MM.1S (cell line): ENCODE data around the gene CAST.

Experiments
- DNase-seq: peaks from one replicate; pipeline ENCODE4 v3.0.0-alpha.2; 2015
- H2AFZ ChIP-seq: fragments of 300-600 bp; sonication (generic); 2 replicates; pipeline ENCODE4 v1.6.0; 2016; ENCODE audit warnings: antibody characterized with exemption, low read length
- H3F3A ChIP-seq: fragments of 300-600 bp; sonication (generic); 2 replicates; pipeline ENCODE4 v1.6.1; 2016; ENCODE audit warnings: mild to moderate bottlenecking, antibody characterized with exemption, low read length, moderate library complexity, mixed read lengths; ENCODE audit not compliant: insufficient read depth
- H3K27ac ChIP-seq: fragments of 300-600 bp; sonication (generic); 2 replicates; pipeline ENCODE4 v1.5.1; 2016; ENCODE audit warnings: mild to moderate bottlenecking, low read length
- H3K27me3 ChIP-seq: fragments of 300-600 bp; sonication (generic); replicated peaks from 2 replicates; pipeline ENCODE4 v1.6.0; 2016; ENCODE audit warnings: low read length; ENCODE audit not compliant: insufficient read depth
- H3K36me3 ChIP-seq: fragments of 300-600 bp; sonication (generic); replicated peaks from 2 replicates; pipeline ENCODE4 v1.6.1; 2016; ENCODE audit warnings: mild to moderate bottlenecking, low read length, mixed read lengths; ENCODE audit not compliant: insufficient read depth
- H3K4me1 ChIP-seq: fragments of 300-600 bp; sonication (generic); 2 replicates; pipeline ENCODE4 v1.6.1; 2016; ENCODE audit warnings: low read length, mixed read lengths
- H3K4me2 ChIP-seq: fragments of 300-600 bp; sonication (generic); 2 replicates; pipeline ENCODE4 v1.6.0; 2016; ENCODE audit warnings: low read depth, low read length
- H3K4me3 ChIP-seq: fragments of 300-600 bp; sonication (generic); 2 replicates; pipeline ENCODE4 v1.5.1; 2016; ENCODE audit warnings: low read length, mixed read lengths
- H3K79me2 ChIP-seq: fragments of 300-600 bp; sonication (generic); 2 replicates; pipeline ENCODE4 v1.6.1; 2016; ENCODE audit warnings: mixed run types, low read length, mixed read lengths
- H3K9ac ChIP-seq: fragments of 300-600 bp; sonication (generic); 2 replicates; pipeline ENCODE4 v1.6.1; 2016; ENCODE audit warnings: low read length, mixed read lengths
- H3K9me2 ChIP-seq: fragments of 300-600 bp; sonication (generic); replicated peaks from 2 replicates; pipeline ENCODE4 v1.6.1; 2016; ENCODE audit warnings: mild to moderate bottlenecking, low read length, mixed read lengths; ENCODE audit not compliant: insufficient read depth
- H3K9me3 ChIP-seq: fragments of 300-600 bp; sonication (generic); replicated peaks from 2 replicates; pipeline ENCODE4 v1.6.1; 2016; ENCODE audit warnings: mild to moderate bottlenecking, low read length, mixed read lengths; ENCODE audit not compliant: insufficient read depth
- H4K20me1 ChIP-seq: fragments of 300-600 bp; sonication (generic); 2 replicates; pipeline ENCODE4 v1.6.1; 2016; ENCODE audit warnings: mild to moderate bottlenecking, low read length, moderate library complexity, mixed read lengths; ENCODE audit not compliant: insufficient read depth
- EZH2 ChIP-seq: fragments of 300-600 bp; sonication (generic); optimal IDR thresholded peaks from 2 replicates; pipeline ENCODE3; 2017; ENCODE audit warnings: low read depth, mild to moderate bottlenecking, antibody characterized with exemption, low read length, mixed read lengths
- EZH2phosphoT487 ChIP-seq: fragments of 300-600 bp; sonication (generic); IDR thresholded peaks from 2 replicates; pipeline ENCODE4 v1.6.1; 2018; ENCODE audit warnings: antibody characterized with exemption, low read length
- TF ChIP-seq, protein P1 (sequence below): fragments of 300-600 bp; sonication (generic); IDR thresholded peaks from 2 replicates; pipeline ENCODE4 v1.5.1; 2016; ENCODE audit warnings: antibody characterized with exemption, low read length, mixed read lengths

Gene CAST

GRCh38 chr5:96730586-96730985, 68.4 kb downstream of the CAST start:
- no peak for TF ChIP-seq EZH2phosphoT487
- TF ChIP-seq, protein P1, sequence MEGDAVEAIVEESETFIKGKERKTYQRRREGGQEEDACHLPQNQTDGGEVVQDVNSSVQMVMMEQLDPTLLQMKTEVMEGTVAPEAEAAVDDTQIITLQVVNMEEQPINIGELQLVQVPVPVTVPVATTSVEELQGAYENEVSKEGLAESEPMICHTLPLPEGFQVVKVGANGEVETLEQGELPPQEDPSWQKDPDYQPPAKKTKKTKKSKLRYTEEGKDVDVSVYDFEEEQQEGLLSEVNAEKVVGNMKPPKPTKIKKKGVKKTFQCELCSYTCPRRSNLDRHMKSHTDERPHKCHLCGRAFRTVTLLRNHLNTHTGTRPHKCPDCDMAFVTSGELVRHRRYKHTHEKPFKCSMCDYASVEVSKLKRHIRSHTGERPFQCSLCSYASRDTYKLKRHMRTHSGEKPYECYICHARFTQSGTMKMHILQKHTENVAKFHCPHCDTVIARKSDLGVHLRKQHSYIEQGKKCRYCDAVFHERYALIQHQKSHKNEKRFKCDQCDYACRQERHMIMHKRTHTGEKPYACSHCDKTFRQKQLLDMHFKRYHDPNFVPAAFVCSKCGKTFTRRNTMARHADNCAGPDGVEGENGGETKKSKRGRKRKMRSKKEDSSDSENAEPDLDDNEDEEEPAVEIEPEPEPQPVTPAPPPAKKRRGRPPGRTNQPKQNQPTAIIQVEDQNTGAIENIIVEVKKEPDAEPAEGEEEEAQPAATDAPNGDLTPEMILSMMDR: no peak
- no peak for TF ChIP-seq EZH2
- Histone ChIP-seq H3K27ac (no peak overlapping the region), H3K4me2 (no peak overlapping the region), H3K4me3 (no peak overlapping the region), H2AFZ (no peak overlapping the region), H3K27me3 (no peaks in the 10 kb centered on the region), H3K36me3 (no peaks in the 10 kb centered on the region), H3K79me2 (no peaks in the 10 kb centered on the region), H3K4me1 (no peaks in the 10 kb centered on the region), H4K20me1 (no peaks in the 10 kb centered on the region), H3F3A (no peaks in the 10 kb centered on the region), H3K9me3 (no peaks in the 10 kb centered on the region), H3K9ac (no peak overlapping the region), H3K9me2 (no peaks in the 10 kb centered on the region)
- DNase-seq: no peak

GRCh38 chr5:96733771-96734500, 71.8 kb downstream of the CAST start:
- Histone ChIP-seq H2AFZ (no peak overlapping the region), H3K9me3 (no peaks in the 10 kb centered on the region), H3K27me3 (no peaks in the 10 kb centered on the region), H3F3A (no peaks in the 10 kb centered on the region), H3K79me2 (no peaks in the 10 kb centered on the region), H3K4me1 (no peaks in the 10 kb centered on the region), H3K4me2 (no peak overlapping the region), H3K9ac (no peak overlapping the region), H4K20me1 (no peaks in the 10 kb centered on the region), H3K4me3 (no peak overlapping the region), H3K36me3 (no peaks in the 10 kb centered on the region; the same call in 1 of the 2 replicates), H3K27ac (no peak overlapping the region), H3K9me2 (no peaks in the 10 kb centered on the region)
- DNase-seq: no peak
- TF ChIP-seq, protein P1: no peak
- TF ChIP-seq EZH2 (no peak), EZH2phosphoT487 (no peak)

DNA sequence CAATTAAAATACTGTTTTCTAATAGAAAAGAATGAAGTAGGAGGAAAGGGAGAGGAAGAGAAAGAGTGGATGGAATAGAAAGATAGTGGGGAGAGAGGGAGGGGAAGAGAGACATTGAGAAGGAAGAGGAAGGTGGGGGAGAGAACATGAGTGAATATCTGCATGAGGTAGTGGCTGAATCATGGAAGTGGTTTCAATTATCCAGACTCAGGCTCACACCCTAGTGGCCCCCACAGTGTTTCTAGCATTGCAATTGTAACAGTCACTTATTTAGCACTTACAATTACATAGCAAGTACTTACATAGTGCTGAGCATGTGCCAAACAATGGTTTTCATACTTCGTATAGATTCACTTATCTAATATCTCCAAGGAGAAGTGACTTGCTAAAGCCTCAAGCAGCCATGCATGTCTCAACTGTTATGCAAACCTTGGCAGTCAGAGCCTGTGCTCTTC, 72.7 kb downstream of the CAST start:
- no peaks in the 10 kb centered on the region for H3F3A ChIP-seq
- H3K79me2 ChIP-seq: no peaks in the 10 kb centered on the region
- no peak overlapping the region for H3K4me3 ChIP-seq
- DNase-seq: no peak
- H3K36me3 ChIP-seq: no peaks in the 10 kb centered on the region; the same call in 1 of the 2 replicates
- H3K9me3 ChIP-seq: no peaks in the 10 kb centered on the region
- no peak overlapping the region for H3K4me2 ChIP-seq
- H3K27ac ChIP-seq: no peak overlapping the region
- no peak overlapping the region for H2AFZ ChIP-seq
- no peaks in the 10 kb centered on the region for H3K9me2 ChIP-seq
- H4K20me1 ChIP-seq: no peaks in the 10 kb centered on the region
- no peaks in the 10 kb centered on the region for H3K27me3 ChIP-seq
- no peak overlapping the region for H3K9ac ChIP-seq
- no peaks in the 10 kb centered on the region for H3K4me1 ChIP-seq
- TF ChIP-seq EZH2phosphoT487: no peak
- TF ChIP-seq, protein P1: no peak
- no peak for TF ChIP-seq EZH2
